Uterus (tissue), 2 donors: ENCODE data around the gene TICAM1.

Experiments used
- CTCF ChIP-seq, 4 experiments: fragments of 200-600 bp in 2 of 4; fragments of 450-650 bp in 2 of 4; sonication (generic) in 2 of 4; IDR thresholded peaks; one replicate each; pipeline ENCODE4 v1.5.1; 2016 to 2019; ENCODE audit warnings: antibody characterized with exemption in 4 of 4, mild to moderate bottlenecking in 2 of 4, moderate library complexity in 1 of 4
- POLR2A ChIP-seq, 2 donors: fragments of 450-650 bp; IDR thresholded peaks; one replicate each; pipeline ENCODE4 v1.6.1; 2016; ENCODE audit warnings: antibody characterized with exemption in 2 of 2, mild to moderate bottlenecking in 1 of 2, moderate library complexity in 1 of 2

DNA sequence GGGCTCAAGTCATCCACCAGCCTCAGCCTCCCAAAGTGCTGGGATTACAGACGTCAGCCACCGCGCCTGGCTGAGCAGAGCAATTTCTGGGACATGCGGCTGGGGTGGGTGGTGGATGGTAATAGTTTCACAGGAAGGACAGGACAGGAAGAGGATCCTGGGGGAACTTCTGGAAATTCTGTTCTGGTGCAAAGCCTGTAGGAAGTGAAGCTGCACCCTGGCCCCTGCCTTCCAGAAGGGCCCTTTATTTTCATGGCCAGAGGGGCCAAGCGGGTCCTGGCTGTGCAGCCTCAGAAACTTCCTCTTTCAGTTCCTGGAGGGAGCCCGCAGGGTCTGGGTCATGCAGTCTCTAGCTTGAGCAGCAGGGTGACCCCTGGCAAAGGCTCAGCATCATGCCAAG lies 24.3 kb downstream of the TICAM1 start:
- TF ChIP-seq POLR2A (IDR thresholded peaks at IDR 0.05) (no peak), CTCF (IDR thresholded peaks at IDR 0.05) (no peak)
